Measurements from ENCODE around the gene GAL.

Gene GAL

GRCh38 chr11:68664141-68664540 is 20.2 kb upstream of the GAL start:
- 91% methylated on average over 7 of the region's 9 CpGs for WGBS (ENCODE audit: insufficient coverage)
- H3K36me3 ChIP-seq (ENCODE audit: control insufficient read depth in 4 of 4, insufficient read depth in 4 of 4, low read length in 3 of 4) = no peaks in the 10 kb centered on the region
- ChIA-PET POLR2A (no interaction called here), CTCF (no interaction called here)
- H3K27me3 ChIP-seq (replicated peaks in 2 of 5; ENCODE audit: control insufficient read depth in 4 of 5, insufficient read depth in 5 of 5, low read length in 4 of 5) = peaks cover 0 to 3% (median 0%) of the 10 kb centered on the region in 5 experiments
- H3K27ac ChIP-seq (ENCODE audit: insufficient read depth in 1 of 2, low read depth in 1 of 2, low read length in 2 of 2, poor library complexity in 1 of 2, severe bottlenecking in 2 of 2) = no peak overlapping the region
- H3K9me3 ChIP-seq (ENCODE audit: control extremely low read depth in 1 of 5, control insufficient read depth in 4 of 5, insufficient read depth in 2 of 5, low read depth in 1 of 5, low read length in 4 of 5) = peaks cover 0 to 3% (median 0%) of the 10 kb centered on the region in 5 experiments
- no peak for DNase-seq
- H3K4me3 ChIP-seq (ENCODE audit: control insufficient read depth in 1 of 7, extremely low read depth in 1 of 7, insufficient read depth in 4 of 7, low read depth in 2 of 7, low read length in 6 of 7) = no peak overlapping the region
- peaks cover 0 to 1% (median 0%) of the 10 kb centered on the region in 4 experiments for H3K4me1 ChIP-seq (ENCODE audit: control extremely low read depth in 1 of 4, control insufficient read depth in 4 of 4, insufficient read depth in 4 of 4, low read length in 3 of 4)

GRCh38 chr11:68664906-68665305 is 19.4 kb upstream of the GAL start:
- Histone ChIP-seq H3K4me1 (ENCODE audit: control extremely low read depth in 1 of 4, control insufficient read depth in 4 of 4, insufficient read depth in 4 of 4, low read length in 3 of 4) (no peaks in the 10 kb centered on the region), H3K27me3 (replicated peaks in 2 of 5; ENCODE audit: control insufficient read depth in 4 of 5, insufficient read depth in 5 of 5, low read length in 4 of 5) (peaks cover 0 to 3% (median 0%) of the 10 kb centered on the region in 5 experiments), H3K4me3 (ENCODE audit: control insufficient read depth in 1 of 7, extremely low read depth in 1 of 7, insufficient read depth in 4 of 7, low read depth in 2 of 7, low read length in 6 of 7) (no peak overlapping the region), H3K27ac (ENCODE audit: insufficient read depth in 1 of 2, low read depth in 1 of 2, low read length in 2 of 2, poor library complexity in 1 of 2, severe bottlenecking in 2 of 2) (no peak overlapping the region), H3K36me3 (ENCODE audit: control insufficient read depth in 4 of 4, insufficient read depth in 4 of 4, low read length in 3 of 4) (no peaks in the 10 kb centered on the region), H3K9me3 (ENCODE audit: control extremely low read depth in 1 of 5, control insufficient read depth in 4 of 5, insufficient read depth in 2 of 5, low read depth in 1 of 5, low read length in 4 of 5) (peaks cover 0 to 3% (median 0%) of the 10 kb centered on the region in 5 experiments)
- 98% methylated on average over 7 of the region's 7 CpGs for WGBS (ENCODE audit: insufficient coverage)
- ChIA-PET CTCF (no interaction called here), POLR2A (no interaction called here)
- no peak for DNase-seq

- Histone ChIP-seq H3K4me1 (ENCODE audit: control extremely low read depth in 1 of 4, control insufficient read depth in 4 of 4, insufficient read depth in 4 of 4, low read length in 3 of 4) (no peaks in the 10 kb centered on the region), H3K27ac (ENCODE audit: insufficient read depth in 1 of 2, low read depth in 1 of 2, low read length in 2 of 2, poor library complexity in 1 of 2, severe bottlenecking in 2 of 2) (no peak overlapping the region), H3K27me3 (replicated peaks in 2 of 5; ENCODE audit: control insufficient read depth in 4 of 5, insufficient read depth in 5 of 5, low read length in 4 of 5) (peaks cover 0 to 3% (median 0%) of the 10 kb centered on the region in 5 experiments), H3K9me3 (ENCODE audit: control extremely low read depth in 1 of 5, control insufficient read depth in 4 of 5, insufficient read depth in 2 of 5, low read depth in 1 of 5, low read length in 4 of 5) (peaks cover 0 to 3% (median 0%) of the 10 kb centered on the region in 5 experiments), H3K4me3 (ENCODE audit: control insufficient read depth in 1 of 7, extremely low read depth in 1 of 7, insufficient read depth in 4 of 7, low read depth in 2 of 7, low read length in 6 of 7) (no peak overlapping the region), H3K36me3 (ENCODE audit: control insufficient read depth in 4 of 4, insufficient read depth in 4 of 4, low read length in 3 of 4) (no peaks in the 10 kb centered on the region)
- ChIA-PET CTCF (no interaction called here), POLR2A (interaction anchor here (0.5 kb wide), 1 partner anchor 42 kb away, joined by 3 read pairs; no protein-coding TSS in a partner anchor)
- no peak for DNase-seq
- over 99% methylated on average over 14 of the region's 16 CpGs for WGBS (ENCODE audit: insufficient coverage)
Measured at GRCh38 chr11:68665436-68665835, 18.9 kb upstream of the GAL start.

GRCh38 chr11:68666849-68667248 is 17.5 kb upstream of the GAL start:
- WGBS (ENCODE audit: insufficient coverage) = 77% methylated on average over 2 of the region's 15 CpGs
- ChIA-PET CTCF (no interaction called here), POLR2A (no interaction called here)
- peaks cover 0 to 3% (median 0%) of the 10 kb centered on the region in 5 experiments for H3K27me3 ChIP-seq (replicated peaks in 2 of 5; ENCODE audit: control insufficient read depth in 4 of 5, insufficient read depth in 5 of 5, low read length in 4 of 5)
- DNase-seq = no peak
- H3K36me3 ChIP-seq (ENCODE audit: control insufficient read depth in 4 of 4, insufficient read depth in 4 of 4, low read length in 3 of 4) = no peaks in the 10 kb centered on the region
- no peaks in the 10 kb centered on the region for H3K4me1 ChIP-seq (ENCODE audit: control extremely low read depth in 1 of 4, control insufficient read depth in 4 of 4, insufficient read depth in 4 of 4, low read length in 3 of 4)
- no peak overlapping the region for H3K27ac ChIP-seq (ENCODE audit: insufficient read depth in 1 of 2, low read depth in 1 of 2, low read length in 2 of 2, poor library complexity in 1 of 2, severe bottlenecking in 2 of 2)
- no peak overlapping the region for H3K4me3 ChIP-seq (ENCODE audit: control insufficient read depth in 1 of 7, extremely low read depth in 1 of 7, insufficient read depth in 4 of 7, low read depth in 2 of 7, low read length in 6 of 7)
- H3K9me3 ChIP-seq (ENCODE audit: control extremely low read depth in 1 of 5, control insufficient read depth in 4 of 5, insufficient read depth in 2 of 5, low read depth in 1 of 5, low read length in 4 of 5) = peaks cover 0 to 3% (median 0%) of the 10 kb centered on the region in 5 experiments

- H3K27ac ChIP-seq (ENCODE audit: insufficient read depth in 1 of 2, low read depth in 1 of 2, low read length in 2 of 2, poor library complexity in 1 of 2, severe bottlenecking in 2 of 2) = no peak overlapping the region
- H3K4me1 ChIP-seq (ENCODE audit: control extremely low read depth in 1 of 4, control insufficient read depth in 4 of 4, insufficient read depth in 4 of 4, low read length in 3 of 4) = no peaks in the 10 kb centered on the region
- DNase-seq = no peak
- peaks cover 0 to 3% (median 0%) of the 10 kb centered on the region in 5 experiments for H3K27me3 ChIP-seq (replicated peaks in 2 of 5; ENCODE audit: control insufficient read depth in 4 of 5, insufficient read depth in 5 of 5, low read length in 4 of 5)
- POLR2A ChIA-PET = no interaction called here
- 89% methylated on average over 19 of the region's 21 CpGs for WGBS (ENCODE audit: insufficient coverage)
- H3K9me3 ChIP-seq (ENCODE audit: control extremely low read depth in 1 of 5, control insufficient read depth in 4 of 5, insufficient read depth in 2 of 5, low read depth in 1 of 5, low read length in 4 of 5) = peaks cover 0 to 2% (median 0%) of the 10 kb centered on the region in 5 experiments
- no peak overlapping the region for H3K4me3 ChIP-seq (ENCODE audit: control insufficient read depth in 1 of 7, extremely low read depth in 1 of 7, insufficient read depth in 4 of 7, low read depth in 2 of 7, low read length in 6 of 7)
- CTCF ChIA-PET = no interaction called here
- H3K36me3 ChIP-seq (ENCODE audit: control insufficient read depth in 4 of 4, insufficient read depth in 4 of 4, low read length in 3 of 4) = no peaks in the 10 kb centered on the region
Measured at GRCh38 chr11:68667511-68668500, 16.5 kb upstream of the GAL start.

GRCh38 chr11:68669301-68670090 is 14.8 kb upstream of the GAL start:
- Histone ChIP-seq H3K36me3 (ENCODE audit: control insufficient read depth in 4 of 4, insufficient read depth in 4 of 4, low read length in 3 of 4) (no peaks in the 10 kb centered on the region), H3K27me3 (replicated peaks in 2 of 5; ENCODE audit: control insufficient read depth in 4 of 5, insufficient read depth in 5 of 5, low read length in 4 of 5) (peaks cover 0 to 3% (median 0%) of the 10 kb centered on the region in 5 experiments), H3K27ac (ENCODE audit: insufficient read depth in 1 of 2, low read depth in 1 of 2, low read length in 2 of 2, poor library complexity in 1 of 2, severe bottlenecking in 2 of 2) (no peak overlapping the region), H3K9me3 (ENCODE audit: control extremely low read depth in 1 of 5, control insufficient read depth in 4 of 5, insufficient read depth in 2 of 5, low read depth in 1 of 5, low read length in 4 of 5) (peaks cover 0 to 9% (median 5%) of the 10 kb centered on the region in 5 experiments), H3K4me3 (ENCODE audit: control insufficient read depth in 1 of 7, extremely low read depth in 1 of 7, insufficient read depth in 4 of 7, low read depth in 2 of 7, low read length in 6 of 7) (no peak overlapping the region), H3K4me1 (ENCODE audit: control extremely low read depth in 1 of 4, control insufficient read depth in 4 of 4, insufficient read depth in 4 of 4, low read length in 3 of 4) (no peaks in the 10 kb centered on the region)
- ChIA-PET CTCF (no interaction called here), POLR2A (no interaction called here)
- DNase-seq = no peak
- 94% methylated on average over 16 of the region's 27 CpGs for WGBS (ENCODE audit: insufficient coverage)
